ENCODE data around the gene AP2B1. TPM values are rescaled to one million over a fixed set of nuclear protein-coding genes. Genes with fewer than 3 reads are reported as not detected.

The AP2B1 gene
- total RNA-seq (2014; rRNA removed; shearing (Covaris generic); ENCODE audit: low replicate concordance) = 53.4 and 82.7 TPM in 2 replicates

DNA sequence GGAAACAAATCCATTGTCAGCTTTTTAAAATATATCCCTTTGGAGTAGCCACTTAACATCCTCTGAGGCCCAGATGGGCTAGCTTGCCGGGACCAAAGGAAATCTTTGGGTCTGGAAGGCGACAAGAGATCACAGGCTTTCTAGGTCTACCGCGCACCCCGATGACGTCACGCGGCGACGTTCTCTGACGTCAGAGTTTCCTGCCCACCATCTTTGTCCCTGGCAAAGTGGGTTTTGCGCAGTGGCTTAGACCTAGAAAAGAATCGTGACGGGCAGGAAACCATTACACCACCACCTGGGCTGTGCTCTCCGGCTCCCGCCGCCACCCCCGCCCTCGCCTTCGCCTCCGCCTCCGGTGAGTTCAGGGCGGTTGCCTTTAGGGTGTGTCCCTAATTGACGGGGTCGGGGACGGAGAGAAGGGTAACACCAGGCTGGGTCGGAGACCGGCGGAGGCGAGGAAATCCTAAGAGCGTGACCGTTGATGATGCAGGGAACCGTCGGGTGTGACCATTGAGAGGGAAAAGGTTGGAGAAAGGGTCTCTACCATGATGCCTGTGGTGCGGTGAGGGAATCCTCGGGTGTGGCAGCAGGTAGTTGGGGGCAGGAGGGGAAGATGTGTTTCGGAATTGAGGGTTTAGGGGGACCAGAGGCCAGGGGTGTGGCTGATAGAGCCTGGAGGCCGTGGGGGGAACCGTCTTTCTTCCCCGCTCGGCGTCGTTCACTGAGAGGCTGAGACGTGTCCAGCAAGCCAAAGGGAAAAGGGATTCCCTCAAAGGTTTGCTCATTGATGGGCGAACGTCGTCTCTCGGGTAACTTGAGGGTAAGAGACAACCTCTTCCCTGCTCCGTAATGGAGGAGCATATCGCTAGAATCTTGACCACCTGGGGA is at the start of gene AP2B1:
Gene AP2B1, plus strand, starts transcription at position 249 of the 888 bp plus-strand sequence. CDS start 6,709 bp downstream, outside the sequence.
- H4K20me1 ChIP-seq (ENCODE audit: insufficient read depth, low read depth, low read length) = no peaks in the 10 kb centered on the region
- peak within 1 kb of the TSS; percentile 90 for H3K4me2 ChIP-seq (ENCODE audit: low read depth, low read length, poor library complexity, severe bottlenecking)
- H3K4me1 ChIP-seq (ENCODE audit: low read length) = peaks cover 24% of the 10 kb centered on the region
- no peaks in the 10 kb centered on the region for H3K9me2 ChIP-seq (replicated peaks; ENCODE audit: insufficient read depth, low read length)
- peak within 1 kb of the TSS; percentile 63 for H2AFZ ChIP-seq (ENCODE audit: low read length)
- H3K27ac ChIP-seq (ENCODE audit: low read length) = peak within 1 kb of the TSS; percentile 71
- DNase-seq = peak; percentile 98
- H3K79me2 ChIP-seq (ENCODE audit: low read length) = peaks cover 50% of the 10 kb centered on the region
- no peaks in the 10 kb centered on the region for H3K9me3 ChIP-seq (ENCODE audit: low read length)
- no peaks in the 10 kb centered on the region for H3K27me3 ChIP-seq (ENCODE audit: low read length)
- peak within 1 kb of the TSS; percentile 85 for H3K4me3 ChIP-seq (ENCODE audit: low read length)
- H3K36me3 ChIP-seq (ENCODE audit: insufficient read depth, low read length) = no peaks in the 10 kb centered on the region; the same call in 1 of the 2 replicates
- H3K9ac ChIP-seq (ENCODE audit: low read length) = peak within 1 kb of the TSS; percentile 81

DNA sequence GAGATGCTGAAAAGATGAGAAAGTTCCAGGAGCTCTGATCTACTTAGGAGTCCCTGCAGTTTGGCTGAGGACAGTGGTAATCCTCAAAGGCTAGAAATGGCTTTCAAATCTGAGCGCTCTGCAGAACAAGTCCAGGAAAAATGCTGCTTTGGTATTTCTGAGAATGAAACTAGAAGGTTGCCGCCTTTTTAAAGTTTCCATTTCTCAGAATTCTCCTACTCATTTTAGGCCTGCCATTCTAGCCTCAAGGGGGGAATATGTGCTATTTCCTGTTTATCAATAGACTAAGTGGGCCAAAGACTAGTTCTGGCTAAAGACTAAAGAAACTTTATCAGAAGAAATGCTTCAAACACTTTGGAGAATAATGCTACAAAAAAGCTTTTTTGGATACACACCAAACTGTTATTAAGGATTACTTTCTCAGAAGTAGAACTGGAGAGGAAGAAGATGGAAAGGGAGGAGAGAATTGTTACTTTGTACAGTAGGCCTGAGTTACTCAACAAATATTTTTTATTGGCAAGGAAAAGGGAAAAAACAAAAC is 49.5 kb upstream of the AP2B1 start, which contains the start of gene SLFN12L:
Gene SLFN12L, minus strand, starts transcription at position 78 of the 541 bp plus-strand sequence. CDS start 15,314 bp downstream, outside the sequence.
- no peak within 1 kb of the TSS for H3K27ac ChIP-seq (ENCODE audit: low read length)
- H2AFZ ChIP-seq (ENCODE audit: low read length) = no peak within 1 kb of the TSS

DNA sequence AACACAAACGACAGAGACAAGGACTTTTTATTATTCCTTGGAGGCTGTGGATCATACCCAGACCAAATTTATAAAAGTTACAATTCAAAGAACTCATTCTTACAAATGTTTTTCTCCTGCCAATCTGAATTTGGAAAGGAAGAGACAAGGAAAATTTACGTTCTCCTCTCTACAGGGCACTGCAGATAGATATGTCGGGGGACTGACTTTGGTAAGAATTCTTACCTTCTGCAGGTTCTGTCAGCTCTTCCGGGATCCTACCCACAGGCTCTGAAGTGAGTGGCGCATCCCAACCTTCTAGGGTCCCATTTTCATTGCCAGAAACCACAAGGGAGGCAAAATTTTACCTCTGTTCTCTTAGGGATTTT is 47.5 kb upstream of the AP2B1 start:
- Histone ChIP-seq H2AFZ (ENCODE audit: low read length) (no peak overlapping the region), H3K9ac (ENCODE audit: low read length) (no peak overlapping the region), H3K27me3 (ENCODE audit: low read length) (no peaks in the 10 kb centered on the region), H3K4me3 (ENCODE audit: low read length) (no peak overlapping the region), H4K20me1 (ENCODE audit: insufficient read depth, low read depth, low read length) (no peaks in the 10 kb centered on the region), H3K4me2 (ENCODE audit: low read depth, low read length, poor library complexity, severe bottlenecking) (no peak overlapping the region), H3K36me3 (ENCODE audit: insufficient read depth, low read length) (no peaks in the 10 kb centered on the region), H3K9me2 (replicated peaks; ENCODE audit: insufficient read depth, low read length) (no peaks in the 10 kb centered on the region), H3K79me2 (ENCODE audit: low read length) (no peaks in the 10 kb centered on the region), H3K4me1 (ENCODE audit: low read length) (peaks cover 9% of the 10 kb centered on the region), H3K9me3 (ENCODE audit: low read length) (no peaks in the 10 kb centered on the region), H3K27ac (ENCODE audit: low read length) (no peak overlapping the region)
- no peak for DNase-seq

More for the DNA sequence above, 49.5 kb upstream of the AP2B1 start, which contains the start of gene SLFN12L:
- Histone ChIP-seq H3K79me2 (ENCODE audit: low read length) (no peaks in the 10 kb centered on the region), H3K9me2 (replicated peaks; ENCODE audit: insufficient read depth, low read length) (no peaks in the 10 kb centered on the region), H3K27me3 (ENCODE audit: low read length) (no peaks in the 10 kb centered on the region), H3K4me3 (ENCODE audit: low read length) (no peak within 1 kb of the TSS), H3K36me3 (ENCODE audit: insufficient read depth, low read length) (no peaks in the 10 kb centered on the region), H3K9me3 (ENCODE audit: low read length) (no peaks in the 10 kb centered on the region), H4K20me1 (ENCODE audit: insufficient read depth, low read depth, low read length) (no peaks in the 10 kb centered on the region), H3K9ac (ENCODE audit: low read length) (no peak within 1 kb of the TSS), H3K4me1 (ENCODE audit: low read length) (peaks cover 9% of the 10 kb centered on the region), H3K4me2 (ENCODE audit: low read depth, low read length, poor library complexity, severe bottlenecking) (no peak within 1 kb of the TSS)
- DNase-seq = no peak

DNA sequence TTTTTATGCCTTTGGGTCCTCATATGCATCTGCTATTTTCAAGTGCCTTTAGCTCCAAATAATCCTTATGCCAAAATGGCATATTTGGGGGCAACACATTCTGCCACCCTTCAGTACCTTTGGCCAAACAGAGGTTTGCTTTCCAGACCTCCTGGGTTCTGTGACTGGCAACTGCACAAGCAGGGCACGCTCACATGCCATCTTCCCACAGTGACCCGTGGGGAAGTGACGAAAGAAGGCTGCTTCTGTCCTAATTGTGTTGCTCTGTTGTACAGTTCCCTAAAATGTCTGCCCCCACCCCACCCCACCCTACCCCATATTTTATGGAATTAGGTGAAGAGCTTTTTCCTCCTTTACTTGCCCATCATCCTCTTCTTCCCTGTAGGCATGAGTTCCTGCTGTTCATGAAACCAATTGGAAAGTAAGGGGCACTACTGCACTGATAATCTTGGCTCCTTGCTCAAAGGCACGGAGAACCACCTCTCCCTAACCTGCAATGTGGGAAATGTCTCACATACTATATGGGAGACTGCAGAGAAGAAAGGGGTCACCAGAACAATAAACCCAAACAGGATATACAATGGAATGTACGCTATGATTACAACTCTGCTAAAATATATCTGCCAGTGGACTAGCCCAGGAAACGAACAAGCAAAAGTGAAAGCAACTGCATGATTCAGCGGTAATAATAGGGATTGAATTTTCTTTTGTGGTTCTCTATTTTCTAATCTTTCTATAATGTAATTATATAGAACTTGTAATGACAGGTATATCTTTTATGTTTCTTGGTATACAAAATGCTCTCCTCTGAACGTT is 46.3 kb upstream of the AP2B1 start:
- H3K79me2 ChIP-seq (ENCODE audit: low read length) = no peaks in the 10 kb centered on the region
- no peak overlapping the region for H3K27ac ChIP-seq (ENCODE audit: low read length)
- 0 out of 2 replicates have a peak overlapping the region, but pooled peaks have one; percentile 41 for H2AFZ ChIP-seq (ENCODE audit: low read length)
- no peak overlapping the region for H3K4me3 ChIP-seq (ENCODE audit: low read length)
- no peak for DNase-seq
- no peaks in the 10 kb centered on the region for H3K27me3 ChIP-seq (ENCODE audit: low read length)
- no peaks in the 10 kb centered on the region for H4K20me1 ChIP-seq (ENCODE audit: insufficient read depth, low read depth, low read length)
- H3K4me2 ChIP-seq (ENCODE audit: low read depth, low read length, poor library complexity, severe bottlenecking) = peak overlapping the region; percentile 41
- H3K4me1 ChIP-seq (ENCODE audit: low read length) = peaks cover 9% of the 10 kb centered on the region
- H3K9me3 ChIP-seq (ENCODE audit: low read length) = no peaks in the 10 kb centered on the region
- no peak overlapping the region for H3K9ac ChIP-seq (ENCODE audit: low read length)
- no peaks in the 10 kb centered on the region for H3K9me2 ChIP-seq (replicated peaks; ENCODE audit: insufficient read depth, low read length)
- H3K36me3 ChIP-seq (ENCODE audit: insufficient read depth, low read length) = no peaks in the 10 kb centered on the region

DNA sequence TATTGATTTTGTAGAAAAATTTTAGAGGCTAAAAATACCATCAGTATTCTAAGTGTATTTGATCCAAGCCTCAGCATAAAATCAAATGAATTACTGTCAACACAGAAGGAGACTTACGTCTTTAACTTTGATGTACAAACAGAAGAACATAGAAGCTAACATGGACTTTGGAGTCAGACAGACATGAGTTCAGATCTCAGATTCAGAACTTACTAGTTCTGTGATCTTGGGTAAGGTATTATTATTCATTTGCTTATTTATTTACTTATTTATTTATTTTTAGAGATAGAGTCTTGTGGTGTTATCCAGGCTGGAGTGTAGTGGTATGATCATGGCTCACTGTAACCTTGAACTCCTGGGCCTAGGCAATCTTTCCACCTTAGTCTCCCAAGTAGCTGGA is 45.7 kb upstream of the AP2B1 start:
- H3K9ac ChIP-seq (ENCODE audit: low read length) = no peak overlapping the region
- H3K4me1 ChIP-seq (ENCODE audit: low read length) = peaks cover 9% of the 10 kb centered on the region
- H3K9me2 ChIP-seq (replicated peaks; ENCODE audit: insufficient read depth, low read length) = no peaks in the 10 kb centered on the region
- no peak overlapping the region for H2AFZ ChIP-seq (ENCODE audit: low read length)
- DNase-seq = no peak
- peak overlapping the region; percentile 41 for H3K4me2 ChIP-seq (ENCODE audit: low read depth, low read length, poor library complexity, severe bottlenecking)
- no peaks in the 10 kb centered on the region for H3K9me3 ChIP-seq (ENCODE audit: low read length)
- H3K27ac ChIP-seq (ENCODE audit: low read length) = no peak overlapping the region
- H3K4me3 ChIP-seq (ENCODE audit: low read length) = no peak overlapping the region
- no peaks in the 10 kb centered on the region for H4K20me1 ChIP-seq (ENCODE audit: insufficient read depth, low read depth, low read length)
- H3K27me3 ChIP-seq (ENCODE audit: low read length) = no peaks in the 10 kb centered on the region
- no peaks in the 10 kb centered on the region for H3K36me3 ChIP-seq (ENCODE audit: insufficient read depth, low read length)
- H3K79me2 ChIP-seq (ENCODE audit: low read length) = no peaks in the 10 kb centered on the region

DNA sequence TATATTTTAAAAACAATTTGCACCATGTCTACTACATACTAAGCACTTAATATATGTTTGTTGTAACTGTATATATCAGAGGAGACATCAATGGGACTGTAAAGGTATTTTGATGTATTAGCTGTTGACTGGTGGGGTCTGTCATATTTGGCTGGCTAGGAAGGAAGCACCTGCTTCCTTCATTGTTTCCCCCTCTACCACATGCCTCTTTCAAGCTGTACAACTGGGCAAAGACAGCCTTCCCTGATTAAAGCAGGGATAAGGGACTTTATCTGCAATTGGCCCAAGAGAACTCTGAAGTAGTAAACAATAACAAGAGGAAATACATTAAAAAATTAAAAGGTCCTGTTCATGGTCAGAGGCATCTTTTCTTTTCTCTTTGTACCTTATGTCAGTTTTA is 44.1 kb upstream of the AP2B1 start:
- no peak overlapping the region for H3K27ac ChIP-seq (ENCODE audit: low read length)
- no peak overlapping the region for H3K4me3 ChIP-seq (ENCODE audit: low read length)
- H3K4me1 ChIP-seq (ENCODE audit: low read length) = peaks cover 9% of the 10 kb centered on the region
- H2AFZ ChIP-seq (ENCODE audit: low read length) = no peak overlapping the region
- no peaks in the 10 kb centered on the region for H3K79me2 ChIP-seq (ENCODE audit: low read length)
- no peak overlapping the region for H3K4me2 ChIP-seq (ENCODE audit: low read depth, low read length, poor library complexity, severe bottlenecking)
- no peaks in the 10 kb centered on the region for H3K27me3 ChIP-seq (ENCODE audit: low read length)
- H3K9me2 ChIP-seq (replicated peaks; ENCODE audit: insufficient read depth, low read length) = no peaks in the 10 kb centered on the region
- H4K20me1 ChIP-seq (ENCODE audit: insufficient read depth, low read depth, low read length) = no peaks in the 10 kb centered on the region
- no peak for DNase-seq
- no peaks in the 10 kb centered on the region for H3K36me3 ChIP-seq (ENCODE audit: insufficient read depth, low read length)
- no peak overlapping the region for H3K9ac ChIP-seq (ENCODE audit: low read length)
- no peaks in the 10 kb centered on the region for H3K9me3 ChIP-seq (ENCODE audit: low read length)

DNA sequence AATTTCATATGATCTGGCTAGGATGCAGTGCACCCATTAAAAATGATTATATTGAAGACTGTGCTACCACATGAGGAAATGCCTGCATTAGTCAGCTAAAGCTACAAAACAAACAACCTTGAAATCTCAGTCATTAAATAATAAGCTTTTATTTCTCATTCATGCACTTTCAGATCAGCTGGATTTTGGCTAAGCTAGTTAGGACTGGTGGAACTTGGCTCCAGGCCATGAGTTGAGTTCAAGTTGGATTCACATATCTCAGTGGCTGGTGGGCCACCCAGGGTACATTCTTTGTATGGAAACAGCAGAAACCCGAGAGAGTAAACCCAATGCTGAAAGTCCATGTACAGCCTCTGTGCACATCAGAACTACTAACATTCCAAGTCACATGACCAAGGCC is 43.3 kb upstream of the AP2B1 start:
- no peaks in the 10 kb centered on the region for H4K20me1 ChIP-seq (ENCODE audit: insufficient read depth, low read depth, low read length)
- no peaks in the 10 kb centered on the region for H3K36me3 ChIP-seq (ENCODE audit: insufficient read depth, low read length)
- no peak overlapping the region for H2AFZ ChIP-seq (ENCODE audit: low read length)
- no peak overlapping the region for H3K27ac ChIP-seq (ENCODE audit: low read length)
- H3K4me2 ChIP-seq (ENCODE audit: low read depth, low read length, poor library complexity, severe bottlenecking) = no peak overlapping the region
- H3K9me3 ChIP-seq (ENCODE audit: low read length) = no peaks in the 10 kb centered on the region
- H3K9me2 ChIP-seq (replicated peaks; ENCODE audit: insufficient read depth, low read length) = no peaks in the 10 kb centered on the region
- no peaks in the 10 kb centered on the region for H3K27me3 ChIP-seq (ENCODE audit: low read length)
- DNase-seq = no peak
- no peak overlapping the region for H3K9ac ChIP-seq (ENCODE audit: low read length)
- H3K4me3 ChIP-seq (ENCODE audit: low read length) = no peak overlapping the region
- H3K79me2 ChIP-seq (ENCODE audit: low read length) = no peaks in the 10 kb centered on the region
- peaks cover 9% of the 10 kb centered on the region for H3K4me1 ChIP-seq (ENCODE audit: low read length)

DNA sequence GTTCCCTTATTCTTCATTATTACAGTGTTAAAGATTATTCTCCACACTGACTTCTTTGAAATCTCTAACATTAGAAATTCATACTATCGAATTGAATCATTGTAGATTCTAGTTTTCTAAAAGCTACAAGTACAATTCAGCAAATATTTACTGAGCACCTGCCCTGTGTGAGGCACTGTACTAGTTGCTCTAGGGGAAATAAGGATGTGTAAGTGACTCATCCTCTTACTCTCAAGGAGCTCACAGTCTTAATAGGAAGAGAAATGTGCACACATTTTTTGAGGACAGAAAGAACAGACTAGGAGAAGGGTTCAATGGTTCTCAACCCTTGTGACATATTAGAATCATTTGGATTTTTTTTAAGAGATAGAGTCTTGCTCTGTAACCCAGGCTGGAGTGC is 42.0 kb upstream of the AP2B1 start:
- H3K9me3 ChIP-seq (ENCODE audit: low read length) = no peaks in the 10 kb centered on the region
- no peak for DNase-seq
- H4K20me1 ChIP-seq (ENCODE audit: insufficient read depth, low read depth, low read length) = no peaks in the 10 kb centered on the region
- H3K27ac ChIP-seq (ENCODE audit: low read length) = no peak overlapping the region
- no peak overlapping the region for H3K4me3 ChIP-seq (ENCODE audit: low read length)
- no peak overlapping the region for H3K4me2 ChIP-seq (ENCODE audit: low read depth, low read length, poor library complexity, severe bottlenecking)
- H3K4me1 ChIP-seq (ENCODE audit: low read length) = peaks cover 6% of the 10 kb centered on the region
- no peaks in the 10 kb centered on the region for H3K79me2 ChIP-seq (ENCODE audit: low read length)
- H3K36me3 ChIP-seq (ENCODE audit: insufficient read depth, low read length) = no peaks in the 10 kb centered on the region
- no peak overlapping the region for H2AFZ ChIP-seq (ENCODE audit: low read length)
- no peak overlapping the region for H3K9ac ChIP-seq (ENCODE audit: low read length)
- no peaks in the 10 kb centered on the region for H3K27me3 ChIP-seq (ENCODE audit: low read length)
- no peaks in the 10 kb centered on the region for H3K9me2 ChIP-seq (replicated peaks; ENCODE audit: insufficient read depth, low read length)

Measured in Karpas-422 (cell line).